Peyer's patch (tissue), 4 donors: ENCODE data around the gene ABLIM2. TPM values are rescaled to one million over a fixed set of nuclear protein-coding genes. Genes with fewer than 3 reads are reported as not detected.

ENCODE experiments used
- DNase-seq, 3 donors: peaks; one replicate each; pipeline ENCODE4 v3.0.0-alpha.2; 2017 to 2019
- H3K27ac ChIP-seq, 4 donors: fragments of 200-600 bp; sonication (generic); one replicate each; pipeline ENCODE4 v1.5.1; 2016 to 2019
- H3K27me3 ChIP-seq, 2 donors: fragments of 200-600 bp; sonication (generic); one replicate each; pipeline ENCODE4 v1.5.1; 2019
- H3K36me3 ChIP-seq, 3 donors: fragments of 200-600 bp; sonication (generic); one replicate each; pipeline ENCODE4 v1.5.1; 2016 to 2019
- H3K4me1 ChIP-seq, 4 donors: fragments of 200-600 bp; sonication (generic); one replicate each; pipeline ENCODE4 v1.5.1; 2016 to 2019
- H3K4me3 ChIP-seq, 4 donors: fragments of 200-600 bp; sonication (generic); 1 replicate in 3 of 4; 2 replicates in 1 of 4; pipeline ENCODE4 v1.5.1; 2016 to 2019; ENCODE audit warnings: mild to moderate bottlenecking in 1 of 4
- H3K9me3 ChIP-seq, 4 donors: fragments of 200-600 bp; sonication (generic); one replicate each; pipeline ENCODE4 v1.5.1; 2016 to 2019; ENCODE audit warnings: mild to moderate bottlenecking in 1 of 4
- CTCF ChIP-seq, 6 experiments: fragments of 450-650 bp in 4 of 6; fragments of 200-600 bp in 2 of 6; sonication (generic) in 1 of 6; IDR thresholded peaks; one replicate each; pipeline ENCODE4 v1.5.1; 2017 to 2019; ENCODE audit warnings: antibody characterized with exemption in 6 of 6, mild to moderate bottlenecking in 3 of 6, moderate library complexity in 1 of 6
- POLR2A ChIP-seq, 2 donors: fragments of 450-650 bp; IDR thresholded peaks; one replicate each; pipeline ENCODE4 v1.5.1; 2017; ENCODE audit warnings: antibody characterized with exemption in 2 of 2, mild to moderate bottlenecking in 2 of 2, moderate library complexity in 2 of 2
- total RNA-seq, 4 donors: library from RNA; depleted of rRNA; stranded (reverse); fragments of >200 nt; gene quantifications; one replicate each; pipeline ENCODE4 v1.1.0, GENCODE V29; 2016

Gene ABLIM2
- total RNA-seq, 4 donors from 2014 or later, result 9.0 to 24.2 (median 11.7) TPM

- H3K27me3 ChIP-seq, result no peaks in the 10 kb centered on the region
- no peaks in the 10 kb centered on the region for H3K36me3 ChIP-seq
- DNase-seq, result no peak
- TF ChIP-seq POLR2A (IDR thresholded peaks at IDR 0.05) (no peak), CTCF (IDR thresholded peaks at IDR 0.05) (no peak)
- H3K9me3 ChIP-seq, result no peaks in the 10 kb centered on the region
- peak overlapping the region in 3 of 4 donors; percentile 3 to 53 (median 32) for H3K27ac ChIP-seq
- peaks cover 0 to 42% (median 0%) of the 10 kb centered on the region in 4 donors for H3K4me1 ChIP-seq
- no peak overlapping the region for H3K4me3 ChIP-seq
Measured at GRCh38 chr4:7964459-7964858, 194.2 kb downstream of the ABLIM2 start.

- DNase-seq, result no peak
- Histone ChIP-seq H3K4me1 (peaks cover 0 to 34% (median 0%) of the 10 kb centered on the region in 4 donors), H3K4me3 (no peak overlapping the region), H3K27ac (no peak overlapping the region), H3K9me3 (no peaks in the 10 kb centered on the region), H3K27me3 (no peaks in the 10 kb centered on the region), H3K36me3 (no peaks in the 10 kb centered on the region)
- TF ChIP-seq CTCF (IDR thresholded peaks at IDR 0.05) (no peak), POLR2A (IDR thresholded peaks at IDR 0.05) (no peak)
Measured at GRCh38 chr4:7963691-7964090, 194.9 kb downstream of the ABLIM2 start.

GRCh38 chr4:7962609-7963508 is 195.8 kb downstream of the ABLIM2 start:
- Histone ChIP-seq H3K27ac (no peak overlapping the region), H3K4me1 (peaks cover 0 to 28% (median 0%) of the 10 kb centered on the region in 4 donors), H3K27me3 (no peaks in the 10 kb centered on the region), H3K9me3 (no peaks in the 10 kb centered on the region), H3K4me3 (no peak overlapping the region), H3K36me3 (no peaks in the 10 kb centered on the region)
- TF ChIP-seq POLR2A (IDR thresholded peaks at IDR 0.05) (no peak), CTCF (IDR thresholded peaks at IDR 0.05) (no peak)
- DNase-seq, result no peak

- no peaks in the 10 kb centered on the region for H3K27me3 ChIP-seq
- H3K27ac ChIP-seq, result peak overlapping the region in 2 of 4 donors; percentile 34 to 81
- H3K36me3 ChIP-seq, result no peaks in the 10 kb centered on the region
- no peaks in the 10 kb centered on the region for H3K9me3 ChIP-seq
- TF ChIP-seq POLR2A (IDR thresholded peaks at IDR 0.05), result no peak
- no peak for TF ChIP-seq CTCF (IDR thresholded peaks at IDR 0.05)
- peaks cover 0 to 25% (median 0%) of the 10 kb centered on the region in 4 donors for H3K4me1 ChIP-seq
- DNase-seq, result no peak
- H3K4me3 ChIP-seq, result no peak overlapping the region
Measured at GRCh38 chr4:7960790-7961655, 197.6 kb downstream of the ABLIM2 start.

- Histone ChIP-seq H3K4me1 (peaks cover 0 to 25% (median 0%) of the 10 kb centered on the region in 4 donors), H3K36me3 (no peaks in the 10 kb centered on the region), H3K4me3 (no peak overlapping the region), H3K27me3 (no peaks in the 10 kb centered on the region), H3K27ac (peak overlapping the region in 3 of 4 donors; percentile 29 to 81 (median 34)), H3K9me3 (no peaks in the 10 kb centered on the region)
- no peak for TF ChIP-seq POLR2A (IDR thresholded peaks at IDR 0.05)
- TF ChIP-seq CTCF (IDR thresholded peaks at IDR 0.05), result no peak
- no peak for DNase-seq
Measured at GRCh38 chr4:7960017-7960789, 198.4 kb downstream of the ABLIM2 start.
